NCI-H1417 (cell line): ENCODE data around the gene ITGAD.

Source experiments
- DNase-seq, 3 experiments: peaks; one replicate each; lab custom pipeline; 2025; lab: John Stamatoyannopoulos, UW

The ITGAD gene

GRCh38 chr16:31393056-31393455, at the start of gene ITGAD:
ITGAD (plus strand) TSS chr16:31393335; CDS start chr16:31393361, 26 bp downstream.
- DNase-seq = no peak

GRCh38 chr16:31344712-31345111, 48.4 kb upstream of the ITGAD start:
- DNase-seq = no peak

- DNase-seq = no peak
Observed at GRCh38 chr16:31347445-31347844, 45.7 kb upstream of the ITGAD start.

- no peak for DNase-seq
Observed at GRCh38 chr16:31348579-31348978, 44.6 kb upstream of the ITGAD start.

GRCh38 chr16:31350275-31351005, 42.7 kb upstream of the ITGAD start:
- no peak for DNase-seq

GRCh38 chr16:31351246-31351941, 41.7 kb upstream of the ITGAD start:
- DNase-seq = no peak

GRCh38 chr16:31351942-31352325, 41.2 kb upstream of the ITGAD start:
- no peak for DNase-seq

GRCh38 chr16:31352376-31353115, 40.6 kb upstream of the ITGAD start:
- DNase-seq = no peak

GRCh38 chr16:31354394-31355291, 38.5 kb upstream of the ITGAD start, which contains the start of gene ITGAX:
ITGAX (plus strand) TSS chr16:31355176; CDS start chr16:31355255, 79 bp downstream.
- no peak for DNase-seq

- DNase-seq = no peak
Observed at GRCh38 chr16:31355431-31356100, 37.6 kb upstream of the ITGAD start.

GRCh38 chr16:31356566-31357323, 36.4 kb upstream of the ITGAD start:
- no peak for DNase-seq

GRCh38 chr16:31357324-31358109, 35.6 kb upstream of the ITGAD start:
- DNase-seq = no peak

GRCh38 chr16:31360251-31360650, 32.9 kb upstream of the ITGAD start:
- DNase-seq = no peak

- DNase-seq = no peak
Observed at GRCh38 chr16:31361201-31362110, 31.7 kb upstream of the ITGAD start.

GRCh38 chr16:31362476-31363405, 30.4 kb upstream of the ITGAD start:
- no peak for DNase-seq

GRCh38 chr16:31363721-31364120, 29.4 kb upstream of the ITGAD start:
- no peak for DNase-seq

GRCh38 chr16:31364421-31364820, 28.7 kb upstream of the ITGAD start:
- DNase-seq = peak in 2 of 3 experiments; percentile 12 to 33
